HG03103 (cell line): Measurements from ENCODE around the gene ATXN7L1.
A peak's percentile ranks its signal among the peaks of the same experiment; 100 is the strongest.

Experiments
- ATAC-seq: cut with Tn5 transposase; IDR thresholded peaks from one replicate; pipeline ENCODE4 v1.9.1; 2021; ENCODE audit warnings: low read depth; ENCODE audit not compliant: unreplicated experiment

Gene ATXN7L1

DNA sequence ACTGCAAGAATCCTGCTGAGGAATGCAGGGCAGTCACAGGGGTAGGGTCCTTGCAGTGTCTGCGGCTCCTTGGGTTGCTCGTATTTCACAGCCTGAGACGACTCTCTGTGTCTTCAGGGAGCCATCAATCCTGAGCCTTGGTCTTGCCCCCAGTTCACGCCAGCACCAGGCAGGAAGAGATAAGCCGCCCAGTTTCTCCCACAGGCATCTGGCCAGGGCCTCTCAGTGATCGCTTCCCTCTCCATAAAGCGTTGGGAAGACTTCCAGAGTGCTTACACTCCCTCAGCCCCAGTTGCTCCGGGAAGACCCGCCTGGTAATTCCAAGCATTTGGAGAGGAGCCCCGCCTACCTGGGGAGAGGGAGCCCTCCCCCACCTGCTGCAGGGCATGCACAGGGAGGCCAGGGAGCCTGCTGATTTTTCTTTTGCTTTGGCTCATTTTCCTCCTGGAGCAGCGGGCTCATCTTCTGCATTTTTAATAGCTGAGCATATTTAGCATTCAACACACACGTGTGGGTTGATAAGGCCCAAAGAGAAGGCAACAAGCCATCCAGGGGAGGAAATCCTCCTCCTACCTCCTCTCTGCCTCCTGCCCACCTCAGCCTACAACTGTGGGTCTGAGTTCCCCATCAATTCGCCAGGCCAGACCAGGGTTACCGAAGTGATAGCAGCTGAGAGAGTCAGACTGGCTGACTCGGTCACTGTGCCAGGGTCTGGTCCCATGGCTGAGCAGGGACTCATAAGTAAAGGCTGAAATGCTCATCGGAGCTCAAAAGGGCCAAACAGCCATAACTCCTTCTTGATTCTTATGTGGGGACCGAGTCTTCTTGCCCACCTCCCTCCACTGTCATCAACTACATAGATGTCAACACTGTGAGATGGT is 220.7 kb downstream of the ATXN7L1 start:
- no peak for ATAC-seq

DNA sequence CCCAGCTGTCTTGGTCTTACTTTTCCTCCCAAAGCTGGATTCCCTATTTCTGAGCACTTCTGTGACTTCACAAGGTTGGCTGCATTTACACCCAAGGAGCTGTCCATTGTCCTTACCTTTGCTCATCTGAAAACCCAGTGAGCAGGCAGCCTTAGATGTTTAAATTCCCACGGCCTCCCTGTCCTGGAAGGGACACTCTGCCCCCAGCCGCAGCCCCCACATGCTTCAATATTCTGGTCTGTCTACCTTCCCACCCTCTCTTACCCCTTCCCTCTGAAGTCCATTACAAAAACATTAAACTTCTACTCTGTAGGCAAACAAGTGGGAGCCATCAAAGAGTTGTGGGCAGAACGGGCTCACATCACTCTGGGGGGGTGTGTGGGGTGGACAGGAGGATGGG is 221.3 kb downstream of the ATXN7L1 start:
- ATAC-seq, result no peak

DNA sequence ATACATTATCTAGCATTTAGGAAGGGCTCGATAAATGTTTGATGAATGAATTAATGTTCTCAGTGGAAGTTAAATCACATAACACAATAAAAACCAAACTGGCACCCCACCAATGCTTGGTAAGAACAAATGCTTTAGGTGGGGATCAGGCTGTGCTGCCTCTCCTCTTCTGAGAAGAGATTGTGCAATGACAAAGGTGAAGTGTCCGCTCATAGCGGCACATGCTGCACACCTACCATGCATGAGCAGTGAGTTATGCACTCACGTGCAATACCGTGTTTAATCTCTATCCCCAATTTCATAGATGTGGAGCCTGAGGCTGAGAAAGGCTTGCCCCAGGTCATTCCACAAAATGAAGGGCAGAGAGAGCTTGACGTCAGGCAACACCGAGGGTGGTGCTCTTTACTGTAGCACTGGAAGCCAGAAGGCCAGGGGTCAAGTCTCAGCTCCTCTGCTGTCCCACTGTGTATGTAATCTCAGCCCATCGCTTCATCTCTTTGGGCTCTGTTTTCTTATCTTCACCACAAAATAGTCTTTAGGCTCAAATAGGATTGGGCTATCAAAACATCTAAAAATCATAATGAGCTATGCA is 222.2 kb downstream of the ATXN7L1 start:
- ATAC-seq, result no peak

DNA sequence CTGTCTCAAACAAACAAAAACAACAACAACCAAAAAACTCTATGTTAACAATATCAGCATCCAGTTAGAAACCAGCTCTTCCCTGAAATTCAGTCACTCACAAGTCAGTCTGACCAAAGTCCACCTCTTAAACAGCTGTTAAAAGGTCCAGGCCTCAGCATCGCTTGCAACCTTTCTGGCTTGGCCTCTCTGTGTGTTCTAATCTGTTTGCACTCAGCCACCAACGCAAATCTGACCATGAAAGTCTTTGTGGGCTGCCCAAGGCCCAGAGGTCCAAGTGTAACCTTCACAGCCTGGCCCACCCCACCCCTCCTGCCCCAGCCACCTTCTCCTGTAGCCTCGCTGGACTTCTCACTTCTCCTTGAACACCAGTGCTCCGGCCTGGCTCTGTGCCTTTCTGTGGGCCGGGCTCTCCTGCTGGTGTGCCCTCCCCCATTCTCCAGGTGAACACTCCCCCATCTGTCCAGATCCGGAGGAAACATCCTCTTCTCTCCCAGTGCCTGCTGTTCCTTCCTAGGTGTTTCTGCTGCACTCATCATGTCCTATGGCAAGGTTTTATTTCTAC is 222.9 kb downstream of the ATXN7L1 start:
- ATAC-seq, result no peak

DNA sequence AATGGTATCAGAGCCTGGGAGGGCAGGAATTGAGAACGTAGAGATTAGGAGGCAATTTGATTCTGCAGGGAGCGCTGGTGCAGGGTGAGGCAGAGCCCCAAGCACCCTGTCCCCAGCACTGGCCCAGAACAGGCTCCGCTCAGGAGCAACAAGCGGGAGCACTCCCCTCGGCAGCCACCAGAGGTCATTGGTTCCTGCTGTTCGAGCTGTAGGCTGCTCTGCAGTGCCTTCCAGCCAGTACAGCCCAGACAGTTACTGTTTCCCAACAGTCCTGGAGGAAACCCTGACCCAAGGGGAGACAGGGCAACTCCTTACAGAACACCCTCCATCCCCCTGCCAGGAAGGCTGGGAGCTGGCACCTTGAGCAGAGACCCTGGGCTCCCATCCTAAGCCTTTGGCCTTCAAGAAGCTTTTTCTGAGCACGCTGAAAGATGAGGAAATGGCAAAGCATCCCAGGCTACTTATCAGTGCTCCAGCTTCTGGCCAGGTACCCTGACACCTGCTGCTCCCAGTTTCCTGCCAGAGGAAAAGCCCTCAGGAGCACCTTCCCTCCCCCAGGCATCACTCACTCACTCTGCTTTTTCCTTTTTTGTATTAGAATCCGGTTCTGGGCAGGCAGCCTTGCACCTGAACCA is 223.9 kb downstream of the ATXN7L1 start:
- ATAC-seq, result peak; percentile 94

DNA sequence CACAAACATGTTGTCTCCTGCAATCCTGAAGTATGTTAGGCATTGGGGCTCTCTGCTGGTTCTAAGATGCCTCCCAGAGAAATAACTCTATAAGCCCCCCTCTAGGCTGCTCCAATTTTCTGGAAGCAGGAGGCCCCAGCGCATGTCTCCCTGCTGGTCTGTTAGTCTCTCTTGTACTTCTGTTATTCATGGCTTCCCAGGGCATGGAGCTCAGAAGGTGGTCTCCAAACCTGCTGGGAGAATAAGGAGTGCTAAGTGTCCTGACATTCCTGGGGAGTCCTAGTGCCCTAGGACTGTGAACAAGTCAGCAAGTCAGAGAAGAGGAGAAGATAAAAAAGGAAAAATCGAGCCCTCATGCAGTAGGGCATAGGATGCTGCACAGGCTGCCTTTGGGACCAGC is 224.6 kb downstream of the ATXN7L1 start:
- no peak for ATAC-seq

DNA sequence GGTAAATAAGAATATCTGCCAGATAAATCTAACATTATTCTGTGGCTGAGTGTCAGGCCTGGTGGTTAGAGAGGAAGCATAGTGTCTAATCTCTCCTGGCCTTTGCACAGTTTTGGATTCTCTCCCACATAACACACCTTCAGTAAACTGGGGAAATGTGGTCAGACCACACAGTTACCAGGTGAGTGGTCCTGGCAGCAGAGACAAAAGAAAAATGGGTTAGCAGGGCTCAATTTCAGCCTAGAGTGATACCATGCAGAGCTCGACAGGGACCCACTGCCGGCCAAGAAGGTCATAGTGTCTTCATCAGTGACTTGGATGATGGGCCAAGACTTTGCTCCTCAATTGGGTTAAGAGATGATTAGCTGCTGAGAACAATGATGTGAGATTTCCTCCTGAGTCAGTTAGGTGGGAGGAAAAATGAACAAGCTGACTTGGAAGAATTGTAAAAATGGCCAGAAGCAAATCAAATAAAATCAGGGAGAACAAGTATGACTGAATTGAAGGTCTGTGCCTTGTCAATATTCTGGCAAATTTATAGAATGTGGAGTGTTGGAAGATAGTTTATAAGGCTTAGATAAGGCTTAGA is 225.9 kb downstream of the ATXN7L1 start:
- ATAC-seq, result no peak

DNA sequence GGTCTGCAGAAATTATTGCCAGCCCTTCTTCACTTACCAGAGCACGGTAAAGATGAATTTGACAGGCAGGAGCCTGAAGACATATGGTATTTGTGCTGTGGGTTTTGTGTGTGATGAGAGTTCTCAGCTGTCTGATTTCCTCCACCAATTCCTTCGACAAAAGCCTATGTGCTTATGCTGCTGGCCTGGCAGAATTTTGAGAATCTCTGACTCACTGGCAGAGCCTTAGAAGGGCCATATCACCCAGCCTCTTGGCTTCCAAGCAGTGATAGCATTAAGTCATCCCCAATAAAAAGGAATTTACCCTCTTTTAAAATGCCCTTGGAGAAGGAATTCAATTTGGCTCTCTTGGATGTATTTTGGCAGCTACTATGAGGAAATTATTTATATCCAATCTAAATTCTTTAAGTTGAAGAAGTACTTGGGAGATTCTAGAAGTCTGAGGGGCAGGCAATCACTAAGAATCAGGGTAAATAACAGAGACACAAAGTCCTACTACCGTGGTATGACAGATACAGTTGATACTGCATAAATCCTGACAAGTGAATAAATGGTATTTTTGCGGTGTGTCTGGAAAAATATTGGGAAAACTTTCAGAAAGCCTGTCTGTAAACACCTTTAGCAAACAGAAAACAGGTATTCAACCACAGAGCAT is 226.5 kb downstream of the ATXN7L1 start:
- no peak for ATAC-seq

DNA sequence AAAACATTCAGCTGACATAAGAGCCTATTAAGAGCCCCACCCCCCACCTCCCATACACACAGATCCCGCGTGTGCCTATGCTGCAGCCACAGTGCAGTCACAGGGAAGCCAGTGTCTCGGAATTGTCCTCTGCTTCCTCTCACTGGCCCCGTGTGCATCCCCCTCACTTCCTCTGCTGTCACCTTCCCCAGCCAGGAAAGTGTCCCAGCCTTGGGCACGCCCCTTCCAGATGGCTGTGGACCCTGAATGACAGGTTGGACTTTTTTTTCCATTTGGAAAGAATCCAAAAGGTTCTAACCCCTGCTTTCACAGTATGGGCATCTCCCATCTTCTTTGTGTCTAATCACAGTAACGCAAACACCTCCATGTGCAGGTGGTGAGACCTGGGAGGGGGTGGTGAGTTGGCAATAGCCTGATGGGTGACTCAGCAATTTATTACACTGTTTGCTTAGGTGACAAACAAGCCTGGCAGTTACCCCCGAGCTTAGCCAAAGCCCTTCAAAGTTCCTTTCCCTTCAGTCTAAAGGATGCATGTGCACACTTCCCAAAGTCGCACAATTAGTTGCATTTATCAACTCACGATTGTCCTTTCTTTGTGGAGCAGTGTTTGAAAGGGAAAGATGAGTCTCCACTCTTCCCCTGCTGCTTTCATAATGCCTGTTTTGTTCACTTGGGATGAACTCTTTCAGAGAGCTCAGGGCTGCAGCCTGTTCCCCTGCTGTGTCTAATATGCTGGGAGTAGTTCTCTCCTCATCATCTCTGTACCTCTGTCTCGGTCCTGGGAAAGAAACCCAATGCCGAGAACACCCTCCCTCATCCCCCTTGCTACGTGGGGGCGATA is 227.6 kb downstream of the ATXN7L1 start:
- no peak for ATAC-seq

DNA sequence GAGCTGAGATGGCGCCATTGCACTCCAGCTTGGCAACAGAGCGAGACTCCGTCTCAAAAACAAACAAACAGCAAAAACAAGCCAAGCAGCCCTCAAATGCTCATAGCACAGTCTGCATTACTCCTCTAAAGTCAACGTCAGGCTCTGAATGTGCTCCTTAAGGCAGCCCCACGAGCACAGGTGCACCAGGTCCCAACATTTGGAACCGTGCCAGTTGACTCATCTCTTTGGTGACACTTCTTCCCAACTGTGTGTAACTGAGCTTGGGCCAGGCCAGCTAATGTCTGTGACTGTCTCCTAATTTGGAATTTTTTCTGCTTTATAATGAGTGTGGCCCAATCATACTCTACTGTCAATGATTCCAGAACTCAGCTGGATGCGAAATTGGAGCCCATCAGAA is 228.8 kb downstream of the ATXN7L1 start:
- ATAC-seq, result no peak

DNA sequence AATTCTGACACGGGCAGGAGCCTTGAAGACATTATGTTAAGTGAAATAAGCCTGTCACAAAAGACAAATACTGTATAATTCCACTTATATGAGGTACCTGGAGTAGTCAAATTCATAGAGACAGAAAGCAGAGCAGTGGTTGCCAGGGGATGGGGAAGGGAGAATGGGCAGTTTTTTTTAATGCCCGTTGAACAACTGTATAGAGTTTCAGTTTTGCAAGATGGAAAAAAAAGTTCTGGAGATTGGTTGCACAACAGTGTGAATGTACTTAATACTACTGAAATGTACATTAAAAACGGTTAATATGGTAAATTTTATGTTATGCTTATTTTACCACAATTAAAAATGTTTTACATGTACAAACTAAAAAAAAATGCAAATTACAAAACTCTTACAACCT is 231.5 kb downstream of the ATXN7L1 start:
- no peak for ATAC-seq

DNA sequence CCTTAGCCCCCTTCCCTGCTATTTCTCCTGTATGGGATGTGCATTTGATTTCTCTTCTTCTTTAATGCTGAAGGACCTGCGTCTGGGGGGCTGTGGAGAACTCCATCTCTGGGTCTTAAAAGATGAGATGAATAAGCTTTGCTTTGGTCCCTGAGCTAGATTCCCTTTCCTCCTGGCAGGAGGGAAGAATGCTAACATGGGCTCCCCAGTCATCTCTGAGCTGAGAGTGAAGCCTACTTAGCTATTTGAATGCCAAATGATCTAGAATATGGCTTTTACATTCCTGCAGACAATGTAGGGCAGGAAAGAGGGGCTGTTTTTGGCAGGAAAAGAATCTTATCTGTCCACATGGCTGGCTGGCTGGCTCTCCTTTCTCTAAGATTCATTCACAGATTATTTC is 232.5 kb downstream of the ATXN7L1 start:
- no peak for ATAC-seq

DNA sequence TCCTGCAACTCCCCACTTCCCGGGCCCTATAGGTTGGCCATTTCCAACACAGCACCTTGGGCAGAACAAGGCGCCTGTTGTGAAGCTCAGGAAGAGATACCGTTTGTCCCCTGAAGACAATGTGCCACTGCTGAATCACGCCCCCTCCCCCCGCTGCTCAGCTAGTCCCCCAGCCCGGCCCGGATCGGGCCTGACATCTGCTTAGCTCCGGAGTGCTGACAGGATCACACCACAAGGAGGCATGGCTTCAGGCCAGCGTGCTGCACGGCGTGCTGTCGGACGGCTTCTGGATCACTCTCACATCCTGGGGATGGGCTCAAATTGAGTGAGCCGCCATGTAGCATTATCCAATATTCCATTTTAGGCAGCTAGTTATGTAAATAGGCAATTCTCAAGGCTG is 233.0 kb downstream of the ATXN7L1 start:
- no peak for ATAC-seq

DNA sequence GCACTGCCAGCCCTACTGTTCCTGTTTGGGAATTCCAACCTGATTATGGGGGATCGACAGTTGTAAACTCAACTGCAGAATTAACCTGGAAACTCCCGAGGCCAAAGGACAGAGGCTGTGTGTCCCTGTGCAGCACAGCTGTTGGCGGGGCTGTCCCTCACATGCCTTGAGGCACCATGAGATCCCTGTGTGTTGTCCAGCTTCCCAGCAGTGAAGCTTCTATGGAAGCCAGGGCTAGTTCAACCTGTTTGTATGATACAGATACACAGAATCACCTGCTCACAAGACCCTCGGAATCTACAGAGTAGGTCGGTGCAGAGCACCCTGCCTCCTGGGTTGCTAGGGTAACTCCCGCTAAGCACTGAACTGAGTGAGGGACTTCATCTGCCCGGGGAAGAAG is 234.1 kb downstream of the ATXN7L1 start:
- no peak for ATAC-seq

DNA sequence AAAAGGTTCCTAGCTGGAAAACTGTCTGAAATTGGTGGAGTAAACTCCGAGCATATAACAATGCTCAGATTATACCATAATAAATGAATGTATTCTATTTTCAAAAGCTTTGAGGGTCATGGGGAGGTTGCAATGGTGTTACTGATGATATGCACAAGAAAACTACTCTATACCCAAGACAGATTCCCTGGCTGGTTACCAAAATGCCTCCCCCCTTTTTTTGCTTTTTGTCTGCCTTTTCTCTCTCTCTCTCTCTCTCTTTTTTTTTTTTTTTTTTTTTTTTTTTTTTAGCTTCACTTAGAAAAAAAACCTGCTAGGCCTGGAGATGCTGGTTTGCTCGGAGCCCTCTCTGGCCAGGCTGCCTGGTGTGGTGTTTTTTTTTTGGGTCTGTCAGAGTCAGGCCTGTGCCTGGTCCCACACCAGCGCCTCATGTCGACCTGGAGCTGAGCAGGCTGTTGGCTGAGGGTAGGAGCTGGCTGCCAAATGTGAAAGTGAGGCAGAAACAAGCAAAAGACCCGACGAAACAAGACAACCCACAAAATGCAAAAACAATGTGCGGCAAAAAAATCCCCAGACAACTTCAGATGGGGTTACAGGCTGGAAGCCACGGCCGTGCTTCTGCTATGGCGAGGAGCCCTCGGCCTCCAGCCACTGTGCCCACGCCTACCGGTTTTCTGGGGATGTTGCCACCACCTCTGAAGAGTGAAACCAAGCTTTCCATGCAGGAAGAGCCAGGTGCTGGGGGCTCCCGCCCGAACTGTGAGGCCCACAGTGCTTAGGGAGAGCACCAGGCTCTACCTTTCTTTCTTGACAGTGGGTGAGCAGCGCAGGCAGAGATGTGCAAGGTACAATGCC is 235.2 kb downstream of the ATXN7L1 start:
- ATAC-seq, result no peak

DNA sequence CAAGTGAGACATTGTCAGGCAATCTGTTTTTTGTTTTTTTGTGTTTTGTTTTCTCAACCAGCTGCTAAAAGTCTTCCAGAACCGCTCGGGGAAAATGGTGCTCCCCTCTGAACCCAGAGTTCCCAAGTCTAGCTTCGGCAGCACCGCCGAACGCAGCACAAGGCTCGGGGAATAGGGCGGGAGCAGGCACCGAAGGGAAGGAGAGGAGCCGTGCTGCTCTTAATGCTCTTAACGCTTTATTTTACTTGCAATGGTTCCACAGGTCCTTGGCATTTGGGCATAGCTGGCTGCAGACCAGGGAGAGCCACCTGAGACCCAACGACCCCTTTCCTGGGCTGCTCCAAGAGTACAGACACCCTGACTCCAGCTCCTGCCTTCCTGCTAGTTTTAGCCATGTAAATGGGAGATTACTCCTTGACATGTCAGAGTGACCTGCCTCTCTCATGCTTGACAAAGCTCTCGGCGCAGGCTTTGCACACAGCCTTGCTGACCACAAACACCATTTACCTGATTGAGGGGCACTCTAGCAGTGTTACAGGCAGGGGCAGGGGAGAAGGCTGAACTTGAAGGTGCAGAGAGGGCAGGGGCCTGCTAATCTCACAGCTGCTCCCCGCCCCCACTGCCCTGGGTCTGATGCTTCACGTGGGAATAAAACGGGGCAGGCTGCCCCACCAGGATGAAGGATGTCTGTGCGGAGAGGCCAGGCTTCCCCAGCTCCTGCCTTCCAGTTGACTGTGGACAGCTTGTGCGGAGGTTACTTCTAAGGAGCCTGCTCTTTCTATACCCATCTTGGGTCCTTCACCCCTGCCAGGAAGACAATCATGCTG is 236.5 kb downstream of the ATXN7L1 start:
- ATAC-seq, result no peak

DNA sequence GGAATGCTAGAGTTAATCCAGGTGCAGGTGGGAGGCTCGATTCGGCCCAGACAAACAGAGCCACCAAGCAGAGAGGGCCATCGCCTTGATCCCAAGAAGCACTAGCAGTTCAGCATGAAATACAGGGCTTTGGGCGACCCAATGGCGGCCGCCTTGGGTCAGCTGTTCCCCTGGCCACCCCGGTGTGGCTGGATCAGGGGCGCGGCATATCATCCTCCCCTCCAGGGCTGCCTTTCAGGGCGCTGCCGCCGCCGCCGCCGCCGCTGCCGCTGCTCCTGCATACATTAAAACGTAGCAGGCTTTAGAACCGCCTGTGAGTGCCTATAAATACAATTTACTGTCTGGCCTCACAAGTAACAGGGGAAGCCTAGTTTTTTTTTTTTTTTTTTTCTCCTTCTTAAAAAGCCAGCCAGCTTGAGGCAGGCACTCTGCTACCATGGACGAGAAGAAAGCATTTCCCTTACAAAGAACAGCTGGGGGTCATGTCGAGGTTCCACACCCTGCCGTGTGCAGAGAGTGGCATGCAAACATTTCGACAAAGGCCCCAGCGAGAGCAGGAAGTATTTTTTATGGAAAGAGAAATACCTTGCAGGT is 237.4 kb downstream of the ATXN7L1 start:
- no peak for ATAC-seq

DNA sequence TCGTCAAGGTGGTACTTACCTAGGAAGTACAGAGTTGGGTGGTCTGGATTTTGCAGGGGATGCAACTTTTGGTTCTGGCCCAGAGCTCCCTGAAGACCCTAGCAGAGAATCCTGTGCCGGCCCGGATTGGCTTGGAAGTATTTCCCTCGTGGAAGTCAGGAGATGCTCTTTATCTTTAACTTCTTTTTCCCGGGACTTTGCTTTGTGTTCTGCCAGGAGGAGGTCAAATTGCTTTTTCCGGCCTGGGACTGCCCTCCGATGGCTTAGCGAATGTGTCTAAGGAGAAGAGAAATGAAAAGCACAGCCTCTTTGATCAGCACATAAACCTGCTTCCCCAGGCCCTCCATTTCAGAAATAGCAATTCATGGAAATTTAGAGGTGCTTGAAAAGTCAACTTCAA is 238.1 kb downstream of the ATXN7L1 start:
- no peak for ATAC-seq
